Stimulated activated naive CD8-positive, alpha-beta T cell treated with anti-CD3 and anti-CD28 coated beads, Interleukin-15, Interleukin-2, amounts not matched to agents 100 ng/mL and 50 ng/mL, for 24 hours (primary cell): ENCODE data around the gene ATXN10.
A peak's percentile ranks its signal among the peaks of the same experiment; 100 is the strongest.

ENCODE experiments used
- H3K27ac Mint-ChIP-seq: one replicate; pipeline ENCODE4 v1.8.0; 2021; ENCODE audit warnings: mild to moderate bottlenecking, mixed read lengths
- H3K27me3 Mint-ChIP-seq: one replicate; pipeline ENCODE4 v1.8.0; 2021; ENCODE audit warnings: mixed read lengths
- H3K36me3 Mint-ChIP-seq: one replicate; pipeline ENCODE4 v1.8.0; 2021; ENCODE audit warnings: low read depth, mixed read lengths
- H3K4me1 Mint-ChIP-seq: one replicate; pipeline ENCODE4 v1.8.0; 2021; ENCODE audit warnings: low read depth, mixed read lengths
- H3K4me3 Mint-ChIP-seq: one replicate; pipeline ENCODE4 v1.8.0; 2021; ENCODE audit warnings: mild to moderate bottlenecking, mixed read lengths
- H3K9me3 Mint-ChIP-seq: one replicate; pipeline ENCODE4 v1.8.0; 2021; ENCODE audit warnings: mixed read lengths

The ATXN10 gene

DNA sequence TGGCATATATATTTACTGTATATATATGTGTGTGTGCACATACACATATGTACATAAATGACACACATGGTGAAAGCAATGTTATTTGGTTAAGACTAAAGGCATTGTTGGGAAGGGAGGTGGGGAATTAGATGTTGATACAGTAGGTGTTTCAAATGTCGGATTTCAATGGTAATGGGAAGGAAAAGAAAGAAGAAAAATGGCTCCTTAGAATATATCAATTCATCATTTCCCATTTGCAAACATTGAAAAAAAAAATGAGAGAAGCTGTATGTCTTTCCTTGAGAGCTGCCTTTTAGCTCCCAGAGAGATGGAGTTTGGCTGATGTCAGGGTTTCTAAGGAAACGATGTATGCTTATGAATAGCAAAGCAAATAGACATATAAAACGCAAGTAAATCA lies 33.4 kb upstream of the ATXN10 start:
- peaks cover 17% of the 10 kb centered on the region for H3K4me1 Mint-ChIP-seq
- H3K36me3 Mint-ChIP-seq: no peaks in the 10 kb centered on the region
- no peaks in the 10 kb centered on the region for H3K9me3 Mint-ChIP-seq
- H3K27me3 Mint-ChIP-seq: peaks cover 60% of the 10 kb centered on the region
- no peak overlapping the region for H3K4me3 Mint-ChIP-seq
- H3K27ac Mint-ChIP-seq: no peak overlapping the region

- no peaks in the 10 kb centered on the region for H3K36me3 Mint-ChIP-seq
- peaks cover 18% of the 10 kb centered on the region for H3K4me1 Mint-ChIP-seq
- H3K9me3 Mint-ChIP-seq: no peaks in the 10 kb centered on the region
- no peak overlapping the region for H3K27ac Mint-ChIP-seq
- H3K27me3 Mint-ChIP-seq: peaks cover 53% of the 10 kb centered on the region
- no peak overlapping the region for H3K4me3 Mint-ChIP-seq
Observed at GRCh38 chr22:45638834-45639746, 32.5 kb upstream of the ATXN10 start.

DNA sequence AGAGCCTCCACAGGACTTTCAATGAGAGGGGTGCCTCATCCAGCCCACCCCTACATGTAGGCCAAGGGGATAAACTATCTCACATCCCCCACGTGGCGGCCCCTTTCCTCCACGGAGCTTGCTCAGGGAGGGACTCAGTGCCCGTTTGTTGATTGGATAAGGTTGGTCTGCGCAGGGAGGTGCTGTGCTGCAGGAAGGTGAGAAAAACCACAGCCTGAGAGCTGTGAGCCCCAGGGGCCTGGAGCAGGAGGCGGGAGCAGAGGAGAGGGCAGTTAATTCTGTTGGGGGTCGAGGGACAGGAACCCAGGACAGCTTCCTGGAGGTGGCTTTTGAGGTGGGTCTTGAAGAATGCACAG lies 31.9 kb upstream of the ATXN10 start:
- Mint-ChIP-seq H3K27me3 (peaks cover 50% of the 10 kb centered on the region), H3K4me3 (no peak overlapping the region), H3K4me1 (peaks cover 18% of the 10 kb centered on the region), H3K9me3 (no peaks in the 10 kb centered on the region), H3K36me3 (no peaks in the 10 kb centered on the region), H3K27ac (no peak overlapping the region)

DNA sequence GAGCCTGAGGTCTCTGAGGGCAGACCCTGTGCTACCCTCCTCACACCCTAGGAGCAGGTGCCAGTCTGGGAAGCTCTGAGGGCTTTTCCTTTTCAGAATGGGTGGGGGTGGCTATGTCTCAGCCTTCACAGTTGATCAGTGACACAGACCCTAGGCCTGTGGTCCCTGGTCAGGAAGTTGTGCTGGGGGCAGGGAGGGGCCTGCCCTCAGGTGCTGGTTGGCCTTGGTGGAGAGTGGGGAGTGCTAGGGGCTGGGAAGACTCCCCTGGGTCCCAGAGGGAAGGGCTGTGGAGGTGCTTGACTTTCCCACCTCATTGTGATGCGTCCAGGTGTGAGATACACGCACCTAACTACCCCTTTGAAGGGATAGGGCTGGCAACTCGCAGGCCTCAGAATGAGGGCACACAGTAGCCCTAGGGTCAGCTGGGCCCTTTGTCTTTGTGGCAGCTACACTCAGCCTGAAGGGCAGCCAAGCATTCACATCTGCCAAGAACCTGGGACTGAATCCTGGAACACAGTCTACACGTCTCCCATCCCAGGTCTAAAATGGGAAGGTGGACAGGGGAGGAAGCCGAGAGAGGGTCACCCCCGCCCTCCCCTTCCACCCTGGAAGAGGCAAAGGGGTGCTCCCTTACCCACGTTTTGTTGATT lies 31.2 kb upstream of the ATXN10 start:
- Mint-ChIP-seq H3K4me3 (no peak overlapping the region), H3K27ac (no peak overlapping the region), H3K27me3 (peaks cover 50% of the 10 kb centered on the region), H3K36me3 (no peaks in the 10 kb centered on the region), H3K9me3 (no peaks in the 10 kb centered on the region), H3K4me1 (peaks cover 24% of the 10 kb centered on the region)

DNA sequence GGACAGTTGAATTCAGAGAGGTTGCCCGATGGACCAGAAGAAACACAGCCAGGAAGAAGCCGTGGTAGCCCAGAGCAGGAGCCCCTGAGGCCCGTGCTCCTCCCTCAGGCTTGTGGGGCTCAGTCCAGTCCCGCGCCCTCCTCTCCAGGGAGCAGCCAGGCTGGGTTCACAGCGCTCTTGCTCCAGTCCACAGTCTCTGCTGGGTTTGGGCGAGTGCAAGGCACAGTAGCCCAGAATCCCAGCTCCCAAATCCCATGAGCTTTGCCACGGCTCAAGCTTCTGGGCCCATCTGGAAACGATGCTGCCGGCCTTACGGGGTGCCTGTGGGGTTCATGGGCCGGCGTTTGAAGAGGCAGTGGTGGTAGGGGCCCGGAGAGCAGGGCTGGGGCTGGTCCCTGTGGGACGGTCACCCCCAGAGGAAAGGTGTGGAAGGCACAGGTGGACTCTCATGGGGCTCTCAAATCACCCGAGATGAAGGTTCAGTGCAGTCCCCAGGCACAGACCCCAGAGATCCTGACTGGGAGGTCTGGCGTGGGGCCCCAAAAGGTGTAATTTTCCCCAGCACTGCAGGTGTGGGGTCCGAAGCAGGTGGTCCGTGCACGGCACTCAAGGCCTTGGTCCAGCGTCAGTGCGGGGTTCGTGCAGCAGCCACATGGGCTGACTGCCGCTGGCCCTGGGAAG lies 30.6 kb upstream of the ATXN10 start:
- H3K4me1 Mint-ChIP-seq: peaks cover 29% of the 10 kb centered on the region
- H3K9me3 Mint-ChIP-seq: no peaks in the 10 kb centered on the region
- peaks cover 52% of the 10 kb centered on the region for H3K27me3 Mint-ChIP-seq
- no peak overlapping the region for H3K27ac Mint-ChIP-seq
- H3K36me3 Mint-ChIP-seq: no peaks in the 10 kb centered on the region
- no peak overlapping the region for H3K4me3 Mint-ChIP-seq

DNA sequence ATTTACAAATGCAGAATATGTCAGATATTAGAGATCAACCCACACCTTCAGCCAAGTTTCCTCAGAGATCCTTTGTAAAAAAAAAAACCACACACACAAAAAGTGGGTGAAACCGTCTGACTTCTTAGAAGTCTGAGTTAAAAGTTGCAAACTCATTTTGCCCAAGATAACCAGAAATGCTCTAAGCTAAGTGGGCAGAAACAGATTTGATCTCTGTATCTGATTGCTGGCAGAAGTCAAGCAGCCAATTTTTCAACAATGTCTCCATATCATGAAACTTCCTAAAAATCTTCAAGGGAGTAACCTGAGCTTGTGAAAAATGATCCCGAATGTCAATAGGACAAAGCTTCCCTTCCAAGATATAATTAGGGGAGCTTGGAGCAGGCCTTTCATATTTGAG lies 28.6 kb upstream of the ATXN10 start:
- H3K36me3 Mint-ChIP-seq: no peaks in the 10 kb centered on the region
- no peak overlapping the region for H3K4me3 Mint-ChIP-seq
- peaks cover 32% of the 10 kb centered on the region for H3K4me1 Mint-ChIP-seq
- H3K27ac Mint-ChIP-seq: no peak overlapping the region
- peaks cover 60% of the 10 kb centered on the region for H3K27me3 Mint-ChIP-seq
- no peaks in the 10 kb centered on the region for H3K9me3 Mint-ChIP-seq

- no peaks in the 10 kb centered on the region for H3K36me3 Mint-ChIP-seq
- H3K4me1 Mint-ChIP-seq: peaks cover 25% of the 10 kb centered on the region
- H3K9me3 Mint-ChIP-seq: no peaks in the 10 kb centered on the region
- no peak overlapping the region for H3K4me3 Mint-ChIP-seq
- H3K27ac Mint-ChIP-seq: no peak overlapping the region
- peaks cover 53% of the 10 kb centered on the region for H3K27me3 Mint-ChIP-seq
Observed at GRCh38 chr22:45644714-45645113, 26.9 kb upstream of the ATXN10 start.

DNA sequence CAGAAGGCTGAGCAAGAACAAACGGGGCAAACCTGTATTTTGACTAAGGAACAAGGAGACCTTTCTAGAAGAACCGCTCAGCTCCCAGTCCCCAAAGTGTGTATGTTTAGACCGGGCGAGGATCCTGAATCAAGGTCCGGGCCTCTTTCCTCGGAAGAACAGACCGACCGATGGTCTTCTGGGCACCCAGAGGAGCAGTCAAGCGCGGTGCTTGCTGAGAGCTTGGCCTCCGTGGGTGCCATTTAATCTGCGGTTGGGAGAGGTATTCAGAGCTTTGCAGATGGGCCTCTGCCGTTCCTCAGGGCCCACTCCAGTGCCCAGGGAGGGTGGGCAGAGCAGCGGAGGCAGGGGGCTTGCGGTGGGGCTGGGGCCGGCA lies 26.5 kb upstream of the ATXN10 start:
- Mint-ChIP-seq H3K4me3 (no peak overlapping the region), H3K27me3 (peaks cover 52% of the 10 kb centered on the region), H3K36me3 (no peaks in the 10 kb centered on the region), H3K4me1 (peaks cover 22% of the 10 kb centered on the region), H3K9me3 (no peaks in the 10 kb centered on the region), H3K27ac (no peak overlapping the region)

DNA sequence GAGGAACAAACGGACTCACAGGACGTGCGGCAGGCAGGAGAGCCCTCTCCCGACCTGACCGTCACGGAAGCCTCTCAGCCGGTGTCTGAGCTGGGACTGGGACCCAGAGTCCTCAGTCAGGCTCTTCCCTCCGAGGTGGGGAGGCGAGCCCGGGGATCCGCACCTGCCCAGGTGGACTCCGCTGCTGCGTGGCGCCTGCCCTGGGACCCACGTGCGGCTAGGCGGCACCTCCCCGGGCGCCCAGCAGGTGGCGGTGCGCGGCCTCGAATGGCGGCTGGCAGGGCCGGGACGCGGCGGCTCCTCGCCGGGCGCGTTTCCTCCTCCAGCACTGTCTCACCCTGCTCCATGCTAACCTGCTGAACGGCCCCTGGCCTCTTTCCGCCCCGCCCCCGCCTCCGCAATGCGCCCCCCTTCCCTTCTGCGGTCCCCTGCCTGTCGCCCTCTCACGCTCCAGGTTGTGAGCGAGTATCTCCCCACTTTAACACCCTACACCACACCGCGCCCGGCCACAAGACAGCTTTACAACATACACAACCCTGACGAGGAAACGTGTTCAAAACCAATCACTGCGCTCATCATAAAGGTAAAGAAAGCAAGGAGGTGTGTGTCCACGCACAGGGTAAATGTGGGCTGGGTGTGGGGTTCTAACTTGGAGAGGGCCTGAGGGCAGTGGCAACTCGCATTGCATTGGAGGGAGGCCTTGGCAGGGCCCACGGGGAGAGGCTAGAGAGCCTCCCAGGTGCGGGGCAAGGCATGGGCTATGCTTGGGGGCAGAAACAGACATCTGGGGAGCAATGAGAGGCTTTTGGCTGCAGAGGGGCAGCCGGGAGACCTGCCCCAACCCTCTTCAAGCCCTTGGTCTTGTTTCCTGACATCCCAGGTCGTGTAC lies 25.9 kb upstream of the ATXN10 start:
- Mint-ChIP-seq H3K4me3 (peak overlapping the region; percentile 5), H3K27ac (no peak overlapping the region), H3K36me3 (no peaks in the 10 kb centered on the region), H3K9me3 (no peaks in the 10 kb centered on the region), H3K27me3 (peaks cover 52% of the 10 kb centered on the region), H3K4me1 (peaks cover 22% of the 10 kb centered on the region)

DNA sequence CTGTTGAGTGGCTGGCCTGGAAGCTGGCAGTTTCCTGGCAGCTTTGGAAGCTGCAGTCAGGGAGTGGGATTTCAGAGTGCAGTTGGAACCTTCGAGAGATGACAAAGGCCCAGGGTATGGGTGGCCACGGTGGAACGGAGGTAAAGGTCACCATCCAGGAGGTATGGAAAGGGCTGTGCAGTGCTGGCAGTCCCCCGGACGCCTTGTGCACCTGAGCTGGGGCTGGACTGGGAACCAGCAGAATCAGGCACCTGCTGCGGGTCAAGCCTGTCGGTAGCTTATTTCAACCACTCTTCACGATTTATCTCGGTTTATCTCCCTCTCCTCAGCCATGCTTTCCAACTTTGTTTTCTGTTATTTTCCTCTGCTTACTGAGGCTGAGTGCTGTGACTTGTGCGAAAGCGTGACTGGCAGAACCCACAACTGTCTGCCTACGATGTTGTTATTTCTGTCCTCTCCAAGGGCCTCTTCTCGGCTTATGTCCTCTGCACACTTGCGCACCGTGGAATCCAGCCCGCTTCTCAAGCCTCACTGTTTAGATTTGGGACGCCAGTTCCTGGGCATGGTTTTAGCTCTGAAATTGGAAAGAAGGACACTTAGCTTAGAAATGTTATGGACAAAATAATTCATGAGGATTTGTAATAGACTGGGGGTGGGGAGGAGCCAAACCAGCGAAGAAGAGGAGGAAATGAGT lies 24.0 kb upstream of the ATXN10 start:
- Mint-ChIP-seq H3K36me3 (no peaks in the 10 kb centered on the region), H3K9me3 (no peaks in the 10 kb centered on the region), H3K4me3 (no peak overlapping the region), H3K27ac (no peak overlapping the region), H3K4me1 (peaks cover 22% of the 10 kb centered on the region), H3K27me3 (peaks cover 43% of the 10 kb centered on the region)

- H3K27me3 Mint-ChIP-seq: peaks cover 36% of the 10 kb centered on the region
- H3K27ac Mint-ChIP-seq: no peak overlapping the region
- no peak overlapping the region for H3K4me3 Mint-ChIP-seq
- H3K9me3 Mint-ChIP-seq: no peaks in the 10 kb centered on the region
- peaks cover 17% of the 10 kb centered on the region for H3K4me1 Mint-ChIP-seq
- H3K36me3 Mint-ChIP-seq: no peaks in the 10 kb centered on the region
Observed at GRCh38 chr22:45648301-45649117, 23.1 kb upstream of the ATXN10 start.

- H3K27me3 Mint-ChIP-seq: peaks cover 43% of the 10 kb centered on the region
- H3K4me1 Mint-ChIP-seq: peaks cover 16% of the 10 kb centered on the region
- no peaks in the 10 kb centered on the region for H3K36me3 Mint-ChIP-seq
- H3K27ac Mint-ChIP-seq: no peak overlapping the region
- no peak overlapping the region for H3K4me3 Mint-ChIP-seq
- H3K9me3 Mint-ChIP-seq: no peaks in the 10 kb centered on the region
Observed at GRCh38 chr22:45649809-45650208, 21.8 kb upstream of the ATXN10 start.

DNA sequence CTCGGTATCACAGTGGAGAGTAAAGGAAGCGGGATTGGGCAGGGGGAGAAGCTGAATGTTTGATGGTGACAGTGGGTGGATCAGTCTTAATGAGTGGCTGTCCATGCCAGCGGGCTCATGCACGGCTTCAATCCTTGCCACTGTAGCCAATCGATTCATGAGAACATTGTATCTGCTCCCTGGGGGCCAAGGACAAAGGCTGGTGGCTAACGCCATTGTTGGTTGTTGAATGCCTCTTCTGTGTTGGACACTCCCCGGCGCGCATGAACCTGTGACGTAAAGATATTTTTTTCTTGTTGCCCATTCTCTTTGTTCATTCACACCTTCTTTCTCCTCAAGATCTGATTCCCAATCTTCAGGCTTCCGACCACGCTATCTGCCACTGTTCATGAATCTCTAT lies 20.9 kb upstream of the ATXN10 start:
- peaks cover 9% of the 10 kb centered on the region for H3K4me1 Mint-ChIP-seq
- no peak overlapping the region for H3K27ac Mint-ChIP-seq
- H3K36me3 Mint-ChIP-seq: no peaks in the 10 kb centered on the region
- H3K9me3 Mint-ChIP-seq: no peaks in the 10 kb centered on the region
- peaks cover 38% of the 10 kb centered on the region for H3K27me3 Mint-ChIP-seq
- no peak overlapping the region for H3K4me3 Mint-ChIP-seq
